PC-9 (cell line): ENCODE results near the gene OSBPL6.

Source experiments
- EZH2 ChIP-seq: fragments of 200-600 bp; sonication (generic); IDR thresholded peaks from 2 replicates; pipeline ENCODE4 v1.8.0; 2017; ENCODE audit warnings: antibody characterized with exemption, low read depth
- TF ChIP-seq, protein P1 (sequence below): fragments of 200-600 bp; sonication (generic); conservative IDR thresholded peaks from 2 replicates; pipeline ENCODE4 v1.6.1; 2017; ENCODE audit warnings: mixed run types, antibody characterized with exemption, mild to moderate bottlenecking, moderate library complexity

DNA sequence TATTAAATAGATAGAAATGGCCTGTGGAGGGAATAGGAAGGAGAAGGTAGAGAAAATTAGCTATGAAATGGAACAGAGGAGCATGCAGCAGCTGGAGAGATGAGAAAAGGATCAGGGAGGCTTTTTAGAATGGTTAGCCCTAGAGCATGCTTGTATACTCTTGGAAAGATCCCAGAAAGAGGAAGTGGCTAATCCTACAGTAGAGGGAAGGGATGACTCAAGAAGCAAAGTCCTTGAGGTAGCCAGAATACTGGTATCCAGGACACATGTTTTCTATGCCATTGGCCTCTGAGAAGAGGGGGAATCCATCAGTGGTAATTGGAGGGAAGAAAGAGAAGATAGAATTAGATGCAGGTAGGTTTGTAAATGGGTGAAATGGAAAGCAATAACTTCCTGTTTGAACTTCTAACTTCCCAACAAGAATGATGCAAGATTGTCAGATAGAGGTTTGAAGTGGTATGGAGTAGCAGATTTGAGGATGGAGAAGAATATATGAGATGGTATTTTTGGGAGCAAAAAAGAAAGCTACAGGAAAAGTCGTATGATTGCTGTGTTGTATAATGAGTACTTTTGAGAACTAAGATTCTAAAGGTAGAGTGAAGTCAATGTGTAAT is 17.1 kb upstream of the OSBPL6 start:
- TF ChIP-seq EZH2 = no peak
- TF ChIP-seq, protein P1, sequence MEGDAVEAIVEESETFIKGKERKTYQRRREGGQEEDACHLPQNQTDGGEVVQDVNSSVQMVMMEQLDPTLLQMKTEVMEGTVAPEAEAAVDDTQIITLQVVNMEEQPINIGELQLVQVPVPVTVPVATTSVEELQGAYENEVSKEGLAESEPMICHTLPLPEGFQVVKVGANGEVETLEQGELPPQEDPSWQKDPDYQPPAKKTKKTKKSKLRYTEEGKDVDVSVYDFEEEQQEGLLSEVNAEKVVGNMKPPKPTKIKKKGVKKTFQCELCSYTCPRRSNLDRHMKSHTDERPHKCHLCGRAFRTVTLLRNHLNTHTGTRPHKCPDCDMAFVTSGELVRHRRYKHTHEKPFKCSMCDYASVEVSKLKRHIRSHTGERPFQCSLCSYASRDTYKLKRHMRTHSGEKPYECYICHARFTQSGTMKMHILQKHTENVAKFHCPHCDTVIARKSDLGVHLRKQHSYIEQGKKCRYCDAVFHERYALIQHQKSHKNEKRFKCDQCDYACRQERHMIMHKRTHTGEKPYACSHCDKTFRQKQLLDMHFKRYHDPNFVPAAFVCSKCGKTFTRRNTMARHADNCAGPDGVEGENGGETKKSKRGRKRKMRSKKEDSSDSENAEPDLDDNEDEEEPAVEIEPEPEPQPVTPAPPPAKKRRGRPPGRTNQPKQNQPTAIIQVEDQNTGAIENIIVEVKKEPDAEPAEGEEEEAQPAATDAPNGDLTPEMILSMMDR = no peak
